ENCODE results near the gene NF2. TPM values are rescaled to one million over a fixed set of nuclear protein-coding genes. Genes with fewer than 3 reads are reported as not detected.

NF2 gene
- total RNA-seq, 2 donors from 2014 or later: 45.7 to 51.4 TPM

GRCh38 chr22:29658176-29658575 is 54.7 kb downstream of the NF2 start:
- Histone ChIP-seq H3K9me3 (ENCODE audit: control insufficient read depth, low read length) (no peaks in the 10 kb centered on the region), H3K27me3 (ENCODE audit: control insufficient read depth, insufficient read depth, low read length, poor library complexity, severe bottlenecking) (no peaks in the 10 kb centered on the region), H3K4me1 (ENCODE audit: control insufficient read depth, insufficient read depth, low read length) (peaks cover 9% of the 10 kb centered on the region), H3K4me3 (ENCODE audit: low read length) (peak overlapping the region; percentile 32), H3K9ac (ENCODE audit: extremely low read depth, low read length, poor library complexity, severe bottlenecking) (no peak overlapping the region), H3K27ac (ENCODE audit: low read depth, low read length) (no peak overlapping the region), H3K36me3 (ENCODE audit: control insufficient read depth, insufficient read depth, low read length) (peaks cover 47% of the 10 kb centered on the region)
- TF ChIP-seq, protein P1, sequence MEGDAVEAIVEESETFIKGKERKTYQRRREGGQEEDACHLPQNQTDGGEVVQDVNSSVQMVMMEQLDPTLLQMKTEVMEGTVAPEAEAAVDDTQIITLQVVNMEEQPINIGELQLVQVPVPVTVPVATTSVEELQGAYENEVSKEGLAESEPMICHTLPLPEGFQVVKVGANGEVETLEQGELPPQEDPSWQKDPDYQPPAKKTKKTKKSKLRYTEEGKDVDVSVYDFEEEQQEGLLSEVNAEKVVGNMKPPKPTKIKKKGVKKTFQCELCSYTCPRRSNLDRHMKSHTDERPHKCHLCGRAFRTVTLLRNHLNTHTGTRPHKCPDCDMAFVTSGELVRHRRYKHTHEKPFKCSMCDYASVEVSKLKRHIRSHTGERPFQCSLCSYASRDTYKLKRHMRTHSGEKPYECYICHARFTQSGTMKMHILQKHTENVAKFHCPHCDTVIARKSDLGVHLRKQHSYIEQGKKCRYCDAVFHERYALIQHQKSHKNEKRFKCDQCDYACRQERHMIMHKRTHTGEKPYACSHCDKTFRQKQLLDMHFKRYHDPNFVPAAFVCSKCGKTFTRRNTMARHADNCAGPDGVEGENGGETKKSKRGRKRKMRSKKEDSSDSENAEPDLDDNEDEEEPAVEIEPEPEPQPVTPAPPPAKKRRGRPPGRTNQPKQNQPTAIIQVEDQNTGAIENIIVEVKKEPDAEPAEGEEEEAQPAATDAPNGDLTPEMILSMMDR (conservative IDR thresholded peaks at IDR 0.05): no peak
- no peaks in the 10 kb centered on the region for H3K9me3 Mint-ChIP-seq
- 88 to 93% methylated on average over 3 of the region's 4 CpGs for whole genome bisulfite sequencing, 2 experiments (ENCODE audit: insufficient coverage in 1 of 2, insufficient read length in 1 of 2)
- no peak for DNase-seq
- peaks cover 19% of the 10 kb centered on the region for H3K4me1 Mint-ChIP-seq
- H3K27me3 Mint-ChIP-seq (ENCODE audit: insufficient read depth): no peaks in the 10 kb centered on the region
- peaks cover 39% of the 10 kb centered on the region for H3K36me3 Mint-ChIP-seq (ENCODE audit: low read depth)
- no peak overlapping the region for H3K27ac Mint-ChIP-seq
- H3K4me3 Mint-ChIP-seq: no peak overlapping the region

GRCh38 chr22:29660021-29660420 is 56.6 kb downstream of the NF2 start:
- Mint-ChIP-seq H3K4me3 (no peak overlapping the region), H3K4me1 (peaks cover 19% of the 10 kb centered on the region), H3K27me3 (ENCODE audit: insufficient read depth) (no peaks in the 10 kb centered on the region), H3K27ac (no peak overlapping the region), H3K36me3 (ENCODE audit: low read depth) (peaks cover 49% of the 10 kb centered on the region), H3K9me3 (no peaks in the 10 kb centered on the region)
- TF ChIP-seq, protein P1 (conservative IDR thresholded peaks at IDR 0.05): no peak
- Histone ChIP-seq H3K9me3 (ENCODE audit: control insufficient read depth, low read length) (no peaks in the 10 kb centered on the region), H3K4me1 (ENCODE audit: control insufficient read depth, insufficient read depth, low read length) (peaks cover 9% of the 10 kb centered on the region), H3K36me3 (ENCODE audit: control insufficient read depth, insufficient read depth, low read length) (peaks cover 60% of the 10 kb centered on the region), H3K27ac (ENCODE audit: low read depth, low read length) (no peak overlapping the region), H3K4me3 (ENCODE audit: low read length) (no peak overlapping the region), H3K27me3 (ENCODE audit: control insufficient read depth, insufficient read depth, low read length, poor library complexity, severe bottlenecking) (no peaks in the 10 kb centered on the region), H3K9ac (ENCODE audit: extremely low read depth, low read length, poor library complexity, severe bottlenecking) (no peak overlapping the region)
- no peak for DNase-seq
- 96% methylated on average over 11 of the region's 11 CpGs; no CpG with 5 or more reads in 1 of the 2 experiments for WGBS, 2 experiments (ENCODE audit: insufficient coverage in 1 of 2, insufficient read length in 1 of 2)

DNA sequence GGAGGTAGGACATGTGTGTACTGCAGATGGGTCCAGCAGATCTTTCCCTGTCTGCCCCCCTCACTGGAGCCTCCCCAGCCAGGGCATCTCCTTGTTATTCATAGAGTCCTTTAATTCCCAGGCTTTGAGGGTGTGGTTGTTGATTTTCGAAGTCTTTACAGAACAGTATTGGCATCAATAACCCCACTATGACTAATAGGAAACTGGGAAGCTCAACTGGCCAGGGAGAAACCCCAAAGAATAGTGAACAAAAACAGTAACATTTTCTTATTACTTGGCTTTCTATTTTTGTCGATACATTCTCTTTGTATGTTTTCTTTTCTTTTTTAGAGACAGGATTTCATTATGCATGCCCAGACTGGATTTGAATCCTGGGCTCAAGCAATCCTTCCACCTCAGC is 57.9 kb downstream of the NF2 start:
- H3K4me3 Mint-ChIP-seq: no peak overlapping the region
- H3K27me3 ChIP-seq (ENCODE audit: control insufficient read depth, insufficient read depth, low read length, poor library complexity, severe bottlenecking): no peaks in the 10 kb centered on the region
- H3K9ac ChIP-seq (ENCODE audit: extremely low read depth, low read length, poor library complexity, severe bottlenecking): no peak overlapping the region
- H3K36me3 ChIP-seq (ENCODE audit: control insufficient read depth, insufficient read depth, low read length): peaks cover 60% of the 10 kb centered on the region
- DNase-seq: no peak
- WGBS, 2 experiments (ENCODE audit: insufficient coverage in 1 of 2, insufficient read length in 1 of 2): 94 to 100% methylated on average over 1 to 2 of the region's 2 CpGs
- no peaks in the 10 kb centered on the region for H3K9me3 ChIP-seq (ENCODE audit: control insufficient read depth, low read length)
- no peaks in the 10 kb centered on the region for H3K27me3 Mint-ChIP-seq (ENCODE audit: insufficient read depth)
- TF ChIP-seq, protein P1 (conservative IDR thresholded peaks at IDR 0.05): no peak
- peaks cover 19% of the 10 kb centered on the region for H3K4me1 Mint-ChIP-seq
- H3K36me3 Mint-ChIP-seq (ENCODE audit: low read depth): peaks cover 46% of the 10 kb centered on the region
- H3K27ac Mint-ChIP-seq: no peak overlapping the region
- peaks cover 9% of the 10 kb centered on the region for H3K4me1 ChIP-seq (ENCODE audit: control insufficient read depth, insufficient read depth, low read length)
- no peak overlapping the region for H3K4me3 ChIP-seq (ENCODE audit: low read length)
- H3K9me3 Mint-ChIP-seq: no peaks in the 10 kb centered on the region
- no peak overlapping the region for H3K27ac ChIP-seq (ENCODE audit: low read depth, low read length)
